Measurements from ENCODE around the gene LIPN.
"Not testable (repeated sequence)": the region's sequence is repeated elsewhere in the genome, so short reads cannot be mapped to it uniquely, and the experiment has no call there.

LIPN gene, protein sequence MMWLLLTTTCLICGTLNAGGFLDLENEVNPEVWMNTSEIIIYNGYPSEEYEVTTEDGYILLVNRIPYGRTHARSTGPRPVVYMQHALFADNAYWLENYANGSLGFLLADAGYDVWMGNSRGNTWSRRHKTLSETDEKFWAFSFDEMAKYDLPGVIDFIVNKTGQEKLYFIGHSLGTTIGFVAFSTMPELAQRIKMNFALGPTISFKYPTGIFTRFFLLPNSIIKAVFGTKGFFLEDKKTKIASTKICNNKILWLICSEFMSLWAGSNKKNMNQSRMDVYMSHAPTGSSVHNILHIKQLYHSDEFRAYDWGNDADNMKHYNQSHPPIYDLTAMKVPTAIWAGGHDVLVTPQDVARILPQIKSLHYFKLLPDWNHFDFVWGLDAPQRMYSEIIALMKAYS

DNA sequence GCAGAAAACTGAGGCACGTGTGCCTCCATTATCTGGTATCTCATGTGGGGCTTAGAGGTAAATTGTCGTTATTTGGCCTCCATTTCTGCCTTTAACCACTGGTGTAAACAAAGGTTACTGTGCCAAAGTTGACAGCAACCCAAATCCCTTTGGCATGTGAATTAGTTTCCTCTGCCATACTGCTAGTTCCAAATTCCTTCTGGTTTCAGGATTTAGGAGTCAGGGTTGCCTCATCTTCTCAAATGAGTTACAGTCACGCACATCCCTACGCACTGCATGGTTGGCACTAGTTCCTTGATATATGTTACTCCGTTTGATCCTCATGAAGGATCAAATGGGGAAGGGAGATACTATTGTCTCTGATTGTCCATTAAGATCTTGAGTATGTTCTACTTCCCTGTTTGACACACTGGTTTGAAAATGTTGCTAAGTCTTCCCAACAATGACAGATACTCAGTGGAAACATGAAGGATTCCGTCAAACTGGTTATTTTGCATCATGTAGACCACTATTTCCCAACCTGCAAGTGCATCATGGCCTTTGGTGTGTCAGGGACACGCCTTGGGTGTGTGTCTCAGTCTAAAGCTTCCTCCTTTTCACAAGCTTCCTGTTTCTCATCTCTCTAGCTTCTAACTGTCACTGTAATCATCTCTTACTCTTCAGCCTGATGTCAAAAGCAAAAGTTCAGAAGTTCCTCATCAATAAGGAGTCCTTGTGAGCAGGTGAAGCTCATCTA is at the start of gene LIPN:
Gene LIPN (plus strand): TSS at position 655 of the 736 bp plus-strand sequence. CDS start 1,386 bp downstream, outside the sequence.
- no peak for DNase-seq

DNA sequence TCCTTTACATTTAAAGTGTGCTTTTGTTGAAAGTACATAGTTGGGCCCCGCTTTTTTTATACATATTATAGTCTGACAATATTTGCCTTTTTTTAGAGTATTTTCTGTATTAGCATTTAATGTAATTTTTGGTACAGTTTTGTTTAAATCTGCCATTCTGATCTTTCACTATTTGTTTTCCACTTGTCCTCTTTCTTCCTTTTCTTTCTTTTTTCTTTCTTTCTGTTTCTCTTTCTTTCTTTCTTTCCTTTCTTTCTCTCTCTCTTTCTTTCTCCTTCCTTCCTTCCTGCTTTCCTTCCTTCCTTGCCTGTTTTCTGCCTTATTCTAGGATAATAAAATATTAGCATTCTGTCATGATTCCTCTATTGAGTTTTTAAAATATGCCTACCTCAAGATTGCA is 44.3 kb upstream of the LIPN start:
- DNase-seq, result no peak

DNA sequence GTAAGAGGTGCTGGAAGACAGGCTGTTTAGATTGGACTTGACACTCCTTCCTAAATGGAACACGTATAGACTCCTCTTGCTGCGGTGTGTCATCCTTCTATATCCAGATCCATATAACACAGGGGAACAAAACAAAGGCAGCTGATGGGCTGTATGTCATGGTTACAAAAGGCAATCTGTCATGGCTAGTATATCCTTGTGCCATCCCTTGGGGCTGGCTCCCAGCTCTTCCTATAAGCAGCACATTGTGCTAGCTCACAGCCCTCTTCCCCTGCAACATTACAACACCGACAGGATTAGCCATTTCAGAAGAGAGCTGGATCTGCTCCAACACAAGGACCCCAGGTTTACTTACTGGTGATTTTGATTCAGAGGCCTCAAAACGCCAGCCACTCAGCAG is 38.4 kb upstream of the LIPN start:
- DNase-seq, result no peak

DNA sequence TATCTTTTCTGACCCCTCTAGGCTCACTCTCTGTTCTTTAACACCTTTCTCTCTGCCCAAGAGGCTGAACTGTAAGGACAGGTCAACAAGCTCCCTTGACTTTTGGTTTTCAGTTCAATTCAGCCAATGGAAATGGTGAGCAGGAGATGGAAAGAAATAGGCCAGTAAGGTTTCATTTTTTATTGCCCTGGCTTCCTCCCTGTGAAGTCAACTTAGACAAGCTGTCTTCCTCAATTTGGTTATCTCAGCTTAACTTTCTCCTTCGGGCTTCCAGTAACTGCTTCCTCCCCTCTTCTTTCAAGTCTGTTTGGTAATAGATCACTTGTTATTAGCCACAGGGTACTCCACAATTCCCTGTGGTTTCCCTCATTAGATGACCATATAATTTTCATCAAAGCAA is 34.0 kb upstream of the LIPN start:
- DNase-seq, result no peak

DNA sequence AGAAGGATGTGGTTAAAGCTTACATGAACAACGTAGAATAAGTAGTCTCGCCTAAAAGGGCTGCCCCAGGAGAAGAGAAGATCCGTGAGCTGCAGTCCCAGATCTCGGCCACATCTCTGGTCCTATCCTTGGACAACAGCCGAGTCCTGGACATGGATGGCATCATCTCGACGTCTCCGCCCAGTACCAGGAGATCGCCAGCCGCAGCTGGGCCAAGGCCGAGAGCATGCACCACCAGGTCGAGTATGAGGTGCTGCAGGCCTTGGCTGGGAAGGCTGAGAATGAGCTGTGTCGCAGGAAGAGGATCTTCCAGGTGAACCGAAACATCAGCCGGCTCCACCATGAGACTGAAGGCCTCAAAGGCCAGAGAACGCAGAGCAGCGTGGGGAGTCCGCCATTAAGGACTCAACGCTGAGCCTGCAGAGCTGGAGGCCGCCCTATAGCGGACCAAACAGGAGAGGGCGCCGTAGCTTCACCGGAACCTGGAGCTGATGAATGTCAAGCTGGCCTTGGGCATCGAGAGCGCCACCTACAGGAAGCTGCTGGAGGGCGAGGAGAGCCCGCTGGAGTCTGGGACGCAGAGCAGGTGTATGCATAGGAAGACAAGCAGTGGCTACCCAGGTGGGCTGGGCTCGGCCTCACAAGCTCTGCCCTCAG is 31.6 kb upstream of the LIPN start:
- peak; percentile 65 for DNase-seq

DNA sequence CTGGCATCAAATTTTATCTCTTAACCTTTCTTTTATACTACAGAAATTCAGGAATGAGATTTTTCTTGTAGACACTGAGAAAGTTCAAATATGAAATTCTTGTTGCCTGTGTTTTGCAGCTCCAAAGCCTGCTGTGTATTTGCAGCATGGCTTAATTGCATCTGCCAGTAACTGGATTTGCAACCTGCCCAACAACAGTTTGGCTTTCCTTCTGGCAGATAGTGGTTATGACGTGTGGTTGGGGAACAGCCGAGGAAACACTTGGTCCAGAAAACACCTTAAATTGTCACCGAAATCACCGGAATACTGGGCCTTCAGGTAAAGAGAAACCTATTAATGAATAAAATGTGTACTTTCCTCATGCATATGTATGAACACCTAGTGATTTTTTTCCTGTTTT is 29.0 kb upstream of the LIPN start:
- DNase-seq, result no peak

DNA sequence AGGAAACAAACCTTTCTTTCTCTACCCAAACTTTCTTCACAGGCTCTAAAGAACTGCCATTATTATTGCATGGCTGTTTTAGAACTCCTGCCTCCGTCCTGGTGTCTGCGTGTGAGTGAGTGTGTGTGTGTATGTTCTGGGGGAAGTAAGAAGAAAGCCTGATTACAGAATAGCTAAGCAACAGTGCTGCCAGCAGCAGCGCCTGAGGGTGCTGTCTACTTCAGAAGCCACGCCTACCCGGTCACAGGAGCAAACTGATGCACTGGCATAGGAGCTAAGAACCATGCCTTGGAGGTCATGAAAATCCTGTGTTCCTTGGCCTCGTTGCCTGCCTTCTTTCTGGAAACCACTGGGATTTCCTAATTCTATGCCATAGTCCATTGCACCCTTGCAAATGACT is 28.5 kb upstream of the LIPN start:
- DNase-seq, result no peak

DNA sequence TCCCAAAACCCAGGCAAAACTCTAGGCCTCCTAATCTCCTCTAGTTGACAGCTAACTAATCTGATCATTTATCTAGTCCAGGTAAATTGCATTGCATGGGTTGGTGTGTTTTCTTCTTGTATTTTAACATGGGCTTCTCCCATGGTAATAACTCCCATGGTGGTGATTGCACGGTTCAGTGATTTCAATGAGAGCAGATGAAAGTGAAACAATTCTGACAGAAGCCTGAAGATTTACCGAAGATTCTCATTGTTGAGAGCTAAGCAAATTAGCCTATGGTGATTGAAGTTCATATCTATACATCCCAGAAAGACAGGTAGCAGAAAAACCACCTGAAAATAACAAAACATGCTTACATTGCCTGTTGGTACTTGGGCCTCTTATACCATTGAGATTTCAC is 26.6 kb upstream of the LIPN start:
- DNase-seq, result no peak

DNA sequence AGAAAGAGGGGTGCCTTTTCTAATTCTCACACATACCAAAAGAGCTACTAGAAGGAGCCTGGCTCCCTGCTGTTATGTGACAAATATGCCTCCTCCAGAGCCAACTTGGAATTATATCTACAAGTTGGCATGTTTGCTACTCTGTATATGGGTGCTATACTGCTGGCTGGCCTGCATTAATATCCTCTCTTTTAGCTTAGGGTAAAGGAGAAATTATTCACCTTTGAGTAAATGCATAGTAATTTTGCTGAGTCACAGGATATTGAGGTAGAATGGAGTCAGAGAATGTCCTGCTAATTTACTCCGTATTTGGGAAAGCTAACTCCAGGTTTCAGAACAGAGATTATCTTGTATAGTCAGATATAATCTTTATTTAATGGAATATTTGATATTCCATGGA is 24.2 kb upstream of the LIPN start:
- DNase-seq, result no peak

DNA sequence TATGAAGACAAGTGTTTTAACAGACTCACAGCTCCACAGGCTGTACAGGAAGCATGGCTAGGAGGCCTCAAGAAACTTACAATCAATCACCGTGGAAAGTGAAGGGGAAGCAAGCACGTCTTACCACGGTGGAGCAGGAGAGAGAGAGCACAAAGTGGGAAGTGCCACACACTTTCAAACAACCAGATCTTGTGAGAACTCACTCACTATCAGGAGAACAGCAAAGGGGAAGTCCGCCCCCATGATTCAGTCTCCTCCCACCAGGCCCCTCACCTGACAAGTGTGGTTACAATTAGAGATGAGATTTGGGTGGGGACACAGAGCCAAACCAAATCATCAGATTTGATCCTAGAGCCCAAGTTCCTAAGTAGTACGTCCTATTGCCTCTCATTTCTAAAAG is 17.9 kb upstream of the LIPN start:
- DNase-seq, result not testable (repeated sequence)

DNA sequence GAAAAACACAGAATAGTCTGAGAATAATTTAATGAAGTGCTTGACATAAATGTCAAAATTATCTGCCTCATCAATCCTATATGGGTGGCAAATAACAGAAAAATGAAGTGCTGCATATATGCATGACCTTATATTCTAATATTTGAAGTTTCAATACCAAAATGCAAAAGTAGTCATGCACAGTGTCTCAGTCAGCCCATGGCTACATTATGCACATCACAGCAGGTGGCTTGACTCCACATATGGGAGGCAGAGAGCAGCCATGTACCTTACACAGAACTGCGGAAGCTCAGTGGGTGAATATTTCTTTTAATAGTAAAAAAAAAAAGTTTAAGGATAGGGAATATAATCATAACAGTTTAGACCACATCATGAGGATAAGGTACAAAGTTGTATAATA is 17.4 kb upstream of the LIPN start:
- DNase-seq, result no peak

DNA sequence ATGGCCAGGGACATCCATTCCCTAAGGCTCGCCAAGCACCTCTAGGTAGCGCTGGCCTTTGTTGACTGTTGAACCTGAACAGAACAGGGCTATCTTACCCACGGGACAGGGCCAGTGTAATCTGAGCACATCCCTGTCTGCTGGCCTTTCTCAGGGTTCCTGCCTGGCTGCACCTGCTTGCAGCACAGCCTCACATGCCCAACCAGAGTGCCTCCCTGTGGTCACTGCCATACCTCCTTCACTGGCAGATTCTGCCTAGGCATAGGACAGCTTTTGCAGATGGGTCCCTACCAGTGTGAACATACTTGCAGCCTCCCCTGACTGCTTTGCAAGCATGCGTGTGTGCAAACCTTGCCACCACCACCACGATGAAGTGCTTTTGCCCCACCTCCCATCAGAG is 15.8 kb upstream of the LIPN start:
- no peak for DNase-seq

DNA sequence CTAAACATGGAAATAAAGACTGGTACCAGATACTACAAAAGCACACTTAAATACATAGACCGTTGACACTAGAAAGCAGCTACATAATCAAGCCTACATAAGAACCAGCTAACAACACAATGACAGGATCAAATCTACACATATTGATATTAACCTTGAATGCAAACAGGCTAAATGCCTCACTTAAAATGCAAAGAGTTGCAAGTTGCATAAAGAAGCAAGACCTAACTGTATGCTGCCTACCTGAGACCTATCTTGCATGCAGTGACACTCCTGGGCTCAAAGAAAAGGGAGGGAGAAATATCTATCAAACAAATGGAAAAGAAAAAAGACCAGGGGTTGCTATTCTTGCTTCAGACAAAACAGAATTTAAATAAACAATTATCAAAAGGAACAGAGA is 14.2 kb upstream of the LIPN start:
- DNase-seq, result no peak

DNA sequence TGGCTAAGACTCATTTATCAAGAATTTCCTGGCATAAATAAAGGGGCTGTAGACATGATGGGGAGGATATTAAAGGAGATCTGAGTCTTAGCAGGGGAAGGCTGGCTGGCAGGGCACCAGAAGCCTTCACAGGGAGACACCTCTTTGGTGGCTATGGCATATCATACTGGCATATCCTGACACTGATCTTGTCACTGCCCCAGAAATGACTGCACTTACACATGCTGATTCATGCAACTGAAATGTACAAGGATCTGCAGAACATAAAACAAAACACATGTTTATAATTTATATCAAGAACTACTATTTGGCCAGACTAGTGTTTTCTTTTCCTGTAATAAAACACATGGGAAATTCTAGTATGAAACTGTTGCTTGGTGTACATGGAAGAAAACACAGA is 5.5 kb upstream of the LIPN start:
- DNase-seq, result no peak

DNA sequence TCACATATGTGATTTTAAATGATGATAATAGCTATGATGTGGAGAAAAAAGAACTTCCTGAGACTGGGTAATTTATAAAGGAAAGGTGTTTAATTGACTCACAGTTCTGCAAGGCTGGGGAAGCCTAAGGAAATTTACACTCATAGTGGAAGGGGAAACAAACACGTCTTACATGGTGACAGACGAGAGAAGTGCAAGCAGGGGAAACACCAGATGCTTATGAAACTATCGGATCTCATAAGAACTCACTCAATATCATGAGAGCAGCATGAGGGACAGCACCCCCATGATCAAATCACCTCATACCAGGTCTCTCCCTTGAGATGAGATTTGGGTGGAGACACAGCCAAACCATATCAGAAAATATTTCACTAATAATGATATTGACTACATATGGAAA is 4.1 kb upstream of the LIPN start:
- DNase-seq, result no peak

DNA sequence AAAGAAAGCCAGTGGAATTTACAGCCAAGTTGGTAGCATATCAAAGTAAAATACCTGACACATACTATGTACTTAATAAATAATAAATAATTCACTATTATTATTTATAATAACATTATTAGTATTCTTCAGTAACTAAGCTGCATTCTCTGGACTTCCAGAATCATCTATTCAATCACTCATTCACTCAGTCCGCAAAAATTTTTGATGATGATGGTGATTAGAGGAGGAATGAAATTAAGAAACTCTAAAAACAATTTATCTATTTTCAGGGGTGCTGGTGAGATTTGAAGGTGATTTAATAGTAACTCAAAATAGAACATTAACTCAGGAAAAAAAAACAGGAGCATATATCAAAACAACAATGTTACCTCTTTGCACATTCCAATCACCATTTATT is 3.2 kb upstream of the LIPN start:
- no peak for DNase-seq

DNA sequence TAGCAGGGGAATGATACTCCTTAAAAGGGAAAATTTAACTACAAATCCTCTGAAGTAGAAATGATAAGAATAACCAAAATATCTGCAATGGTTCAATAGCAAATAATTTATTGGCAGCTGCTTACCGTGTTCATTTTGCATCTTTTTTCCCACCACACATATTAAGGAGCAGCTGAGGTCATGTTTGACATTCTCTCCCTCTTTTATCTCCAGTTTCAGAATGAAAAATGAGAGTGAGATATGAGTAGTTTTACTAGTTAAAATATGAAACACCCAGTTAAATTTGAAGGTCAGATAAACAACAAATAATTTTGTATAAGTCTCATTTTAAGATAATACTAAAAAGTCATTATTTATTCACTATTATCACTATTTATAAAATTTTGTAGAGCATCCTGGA is 3.1 kb downstream of the LIPN start:
- no peak for DNase-seq

DNA sequence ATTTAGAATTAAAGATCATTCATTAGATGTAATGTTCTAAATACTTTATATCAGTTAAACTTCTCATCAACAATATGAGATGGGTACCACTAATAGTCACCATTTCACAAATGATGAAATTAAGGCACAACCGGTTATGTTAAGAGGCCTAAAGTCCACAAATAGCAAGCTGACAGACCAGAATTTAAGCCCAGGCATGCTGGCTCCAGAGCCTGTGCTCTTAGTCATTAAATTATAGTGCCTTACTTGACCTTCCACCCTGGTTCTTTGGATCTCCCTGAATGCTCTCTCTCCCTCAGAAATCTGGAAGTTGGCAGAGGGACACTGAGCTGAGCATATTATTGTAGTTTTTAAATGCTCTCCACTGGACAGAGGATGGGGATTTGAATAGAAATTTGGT is 3.6 kb downstream of the LIPN start:
- DNase-seq, result no peak

DNA sequence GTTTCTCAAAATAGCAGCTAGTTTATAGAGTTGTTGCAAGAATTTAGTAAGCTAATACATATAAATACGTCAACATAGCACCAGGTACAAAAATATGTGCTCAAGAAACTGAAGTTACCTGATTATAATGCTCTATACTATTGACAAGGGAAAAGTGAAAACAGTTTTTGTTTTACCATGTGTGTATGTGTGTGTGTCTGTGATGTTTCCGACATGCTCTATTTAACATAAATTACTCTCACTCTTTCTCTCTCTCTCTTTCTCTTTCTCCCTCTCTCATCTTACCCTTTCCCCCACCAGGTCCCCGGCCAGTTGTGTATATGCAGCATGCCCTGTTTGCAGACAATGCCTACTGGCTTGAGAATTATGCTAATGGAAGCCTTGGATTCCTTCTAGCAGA is 4.3 kb downstream of the LIPN start:
- no peak for DNase-seq

DNA sequence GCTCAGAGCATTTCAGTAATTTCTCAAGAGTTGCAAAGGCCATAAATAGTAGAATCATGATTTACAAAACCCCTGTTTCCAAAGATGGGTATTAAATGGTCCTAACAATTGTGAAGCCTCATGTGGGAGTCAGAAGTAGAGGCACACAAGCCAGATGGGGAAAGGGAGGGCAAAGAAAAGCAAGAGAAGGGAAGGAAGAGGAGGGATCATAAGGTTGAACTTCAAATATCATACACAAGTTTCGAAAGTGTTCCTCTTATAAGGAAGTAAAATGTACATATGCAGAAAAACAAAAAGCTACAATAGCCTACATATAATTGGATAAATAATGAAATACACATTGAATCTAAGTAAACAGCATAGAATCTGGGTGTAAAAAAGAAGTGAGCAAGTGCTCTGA is 6.0 kb downstream of the LIPN start:
- no peak for DNase-seq

DNA sequence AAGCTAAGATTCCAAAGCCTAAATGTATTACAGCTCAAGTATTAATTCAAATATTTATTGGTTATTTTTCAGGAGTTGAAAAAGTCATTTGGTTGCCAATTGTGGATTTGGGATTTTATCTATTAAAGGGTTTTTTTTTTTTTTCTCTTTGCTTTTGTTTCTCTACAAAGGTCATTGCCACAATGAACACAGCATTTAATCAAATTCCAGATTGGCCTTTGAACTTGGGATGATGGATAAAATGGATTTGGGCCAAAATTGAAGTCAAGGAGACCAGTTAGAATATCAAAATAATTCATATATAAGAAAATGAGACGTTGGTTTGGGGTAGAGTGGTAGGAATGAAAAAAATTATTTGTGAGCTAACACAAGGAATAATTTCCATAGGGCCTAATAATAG is 9.6 kb downstream of the LIPN start:
- DNase-seq, result no peak

DNA sequence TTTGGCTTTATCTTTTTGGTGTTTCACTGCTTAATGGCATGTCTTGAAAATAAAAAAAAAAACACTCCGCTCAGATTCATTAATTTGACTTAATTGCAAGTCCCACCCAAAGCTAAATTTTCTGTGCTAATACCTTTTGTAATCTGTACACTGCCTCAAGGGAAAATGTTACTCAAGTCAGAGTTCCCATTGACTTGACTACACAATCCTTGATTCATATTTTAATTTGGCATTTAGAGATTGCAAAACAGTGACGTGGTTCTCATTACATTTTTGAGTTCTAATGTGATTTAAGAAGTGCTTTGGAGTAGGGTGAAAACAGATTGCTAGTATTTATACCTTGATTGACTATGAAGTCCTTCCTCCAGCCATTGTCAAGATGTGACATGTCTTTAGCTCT is 21.4 kb downstream of the LIPN start:
- no peak for DNase-seq

DNA sequence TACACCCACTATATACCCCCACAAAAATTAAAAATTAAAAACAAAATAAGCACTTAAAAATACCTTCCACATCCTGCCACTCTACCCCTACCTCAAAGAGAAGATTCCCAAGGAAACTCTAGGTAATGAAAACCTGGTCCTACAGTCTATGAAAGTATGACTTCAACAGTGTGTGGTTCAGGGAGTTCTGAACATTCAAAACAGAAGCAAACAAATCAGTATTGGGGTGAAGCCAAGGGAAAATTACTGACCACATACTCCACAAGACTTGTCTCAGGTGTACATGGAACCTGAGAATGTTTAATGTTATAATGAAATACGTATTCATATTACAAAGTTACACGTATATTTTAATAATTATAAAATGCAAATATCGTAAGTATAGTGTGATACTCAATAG is 22.4 kb downstream of the LIPN start:
- DNase-seq, result no peak

DNA sequence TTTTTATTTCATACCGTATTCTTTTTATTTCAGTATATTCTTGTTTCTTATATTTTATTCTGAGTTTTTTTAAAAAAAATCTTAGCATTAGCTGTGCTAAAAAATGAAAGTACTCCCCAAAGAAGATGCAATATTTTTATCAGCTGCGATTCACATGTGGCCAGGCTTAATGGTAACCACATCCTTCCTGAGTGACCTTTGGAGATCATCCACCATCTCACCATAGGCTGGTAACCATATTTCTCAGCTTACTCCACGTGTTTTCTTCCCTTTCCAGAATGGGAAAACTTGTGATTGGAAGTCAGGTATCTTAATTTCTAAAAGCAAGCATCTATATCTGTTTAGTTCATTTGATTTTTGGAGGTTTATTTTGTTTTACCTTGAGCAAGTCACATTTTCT is 23.9 kb downstream of the LIPN start:
- no peak for DNase-seq

Data from activated CD8-positive, alpha-beta memory T cell treated with anti-CD3 and anti-CD28 coated beads for 24 hours (primary cell).